CD4-positive, alpha-beta T cell (primary cell): ENCODE results near the gene EMILIN1. TPM values are rescaled to one million over a fixed set of nuclear protein-coding genes. Genes with fewer than 3 reads are reported as not detected.

Experiments
- ATAC-seq: fragments of 200-7000 bp; cut with Tn5 transposase; one replicate; pipeline ENCODE4 v1.10.0; 2022; ENCODE audit warnings: mild to moderate bottlenecking; ENCODE audit not compliant: poor library complexity
- CTCF ChIA-PET: fragments of 350-600 bp; sonication (Branson Sonifier 250); formaldehyde crosslinking; loops from one replicate; lab custom pipeline; 2021; ENCODE audit warnings: antibody characterized with exemption, inconsistent platforms; lab: Charles Lee
- POLR2A ChIA-PET: fragments of 350-600 bp; sonication (Branson Sonifier 250); formaldehyde crosslinking; loops from one replicate; lab custom pipeline; 2021; ENCODE audit warnings: antibody characterized with exemption, inconsistent platforms; lab: Charles Lee
- DNase-seq, 14 experiments: peaks; one replicate each; pipeline ENCODE4 v3.0.0-alpha.2; 2013 to 2020; ENCODE audit warnings: mixed read lengths in 2 of 14
- H3K27ac ChIP-seq, 2 donors: one replicate each; pipeline versions ENCODE4 v1.5.1 to v1.7.0; 2013; ENCODE audit warnings: low read length in 2 of 2, low read depth in 1 of 2, mild to moderate bottlenecking in 1 of 2
- H3K27me3 ChIP-seq, 2 experiments: 1 replicate in 1 of 2; 2 replicates in 1 of 2; pipeline versions ENCODE4 v1.6.1 to v1.7.0; 2013; ENCODE audit warnings: low read length in 2 of 2, control low read depth in 1 of 2, mild to moderate bottlenecking in 1 of 2, moderate library complexity in 1 of 2; ENCODE audit not compliant: insufficient read depth in 2 of 2, control insufficient read depth in 1 of 2
- H3K36me3 ChIP-seq: one replicate; pipeline ENCODE4 v1.6.1; 2013; ENCODE audit warnings: low read length, control low read depth; ENCODE audit not compliant: insufficient read depth
- H3K4me1 ChIP-seq: one replicate; pipeline ENCODE4 v1.6.1; 2013; ENCODE audit warnings: low read length, control low read depth; ENCODE audit not compliant: insufficient read depth
- H3K4me3 ChIP-seq: one replicate; pipeline ENCODE4 v1.5.1; 2013; ENCODE audit warnings: mild to moderate bottlenecking, low read length, moderate library complexity
- H3K9me3 ChIP-seq, 2 experiments: 1 replicate in 1 of 2; 2 replicates in 1 of 2; pipeline versions ENCODE4 v1.6.1 to v1.7.0; 2013; ENCODE audit warnings: low read length in 2 of 2, mild to moderate bottlenecking in 2 of 2, control low read depth in 1 of 2, moderate library complexity in 1 of 2; ENCODE audit not compliant: control insufficient read depth in 1 of 2, insufficient read depth in 1 of 2
- H3K27ac Mint-ChIP-seq: one replicate; pipeline ENCODE4 v1.8.0; 2020; ENCODE audit warnings: mixed read lengths
- H3K27me3 Mint-ChIP-seq: one replicate; pipeline ENCODE4 v1.8.0; 2021; ENCODE audit warnings: mixed read lengths
- H3K36me3 Mint-ChIP-seq: one replicate; pipeline ENCODE4 v1.8.0; 2021; ENCODE audit warnings: low read depth, mixed read lengths
- H3K4me1 Mint-ChIP-seq: one replicate; pipeline ENCODE4 v1.8.0; 2021; ENCODE audit warnings: low read depth, mixed read lengths
- H3K4me3 Mint-ChIP-seq: one replicate; pipeline ENCODE4 v1.8.0; 2020; ENCODE audit warnings: mild to moderate bottlenecking, mixed read lengths
- H3K9me3 Mint-ChIP-seq: one replicate; pipeline ENCODE4 v1.8.0; 2020; ENCODE audit warnings: mixed read lengths
- CTCF ChIP-seq: fragments of 200-600 bp; IDR thresholded peaks from one replicate; pipeline ENCODE4 v1.8.0; 2022; ENCODE audit warnings: antibody characterized with exemption, mild to moderate bottlenecking
- intact Hi-C, 2 experiments: fragments of 100-400 bp; cut with DNase I in 1 of 2; cut with micrococcal nuclease in 1 of 2; formaldehyde crosslinking; loops; one replicate each; pipeline versions ENCODE4 v1.15.1 to v1.9.0; 2023 to 2025; cut with DNase I, micrococcal nuclease
- total RNA-seq, 174 experiments: library from RNA in 2 of 174; stranded (reverse) in 2 of 174; gene quantifications; one replicate each; pipeline ENCODE4 v1.2.3 and lab custom pipeline; 2021 to 2026

The EMILIN1 gene
- total RNA-seq, 2 experiments from 2014 or later, result 0.14 to 0.25 TPM

- peak; percentile 13 for ATAC-seq
- peak in 4 of 14 experiments; percentile 20 to 47 (median 34) for DNase-seq
- ChIA-PET CTCF (interaction anchor here (0.5 to 2.6 kb wide), 6 partner anchors 10 to 170 kb away, joined by 3 to 8 read pairs (median 4); partner anchors contain the start of genes ABHD1 and AGBL5), POLR2A (interaction anchor here (1.1 to 3.8 kb wide), 6 partner anchors 9 to 82 kb away, joined by 4 to 56 read pairs (median 10); partner anchors contain the start of genes ABHD1, AGBL5, ATRAID and KHK)
- H3K4me1 ChIP-seq, result peaks cover 30% of the 10 kb centered on the region
- H3K27ac ChIP-seq, result peak overlapping the region in 1 of 2 donors; percentile 55
- H3K9me3 Mint-ChIP-seq, result no peaks in the 10 kb centered on the region
- no peak for TF ChIP-seq CTCF
- H3K27ac Mint-ChIP-seq, result peak overlapping the region; percentile 94
- intact Hi-C loops, result loop anchor here in 1 of 2 experiments (2.0 to 5.0 kb wide), 2 partner anchors 61 to 85 kb away; partner anchors contain the start of gene OST4
- peaks cover 36% of the 10 kb centered on the region for H3K36me3 ChIP-seq
- H3K36me3 Mint-ChIP-seq, result peaks cover 40% of the 10 kb centered on the region
- no peaks in the 10 kb centered on the region for H3K9me3 ChIP-seq
- H3K4me3 Mint-ChIP-seq, result peak overlapping the region; percentile 98
- no peaks in the 10 kb centered on the region for H3K27me3 ChIP-seq
- H3K4me1 Mint-ChIP-seq, result peaks cover 19% of the 10 kb centered on the region
- no peaks in the 10 kb centered on the region for H3K27me3 Mint-ChIP-seq
- peak overlapping the region; percentile 90 for H3K4me3 ChIP-seq
Measured at GRCh38 chr2:27133195-27133875, 54.9 kb downstream of the EMILIN1 start.

GRCh38 chr2:27133905-27134780, 55.7 kb downstream of the EMILIN1 start, which contains the start of gene PREB:
Gene PREB, minus strand, starts transcription at chr2:27134636. Its CDS starts 215 bp downstream, at chr2:27134421.
- Mint-ChIP-seq H3K9me3 (no peaks in the 10 kb centered on the region), H3K4me1 (peaks cover 19% of the 10 kb centered on the region), H3K36me3 (peaks cover 35% of the 10 kb centered on the region), H3K27me3 (no peaks in the 10 kb centered on the region), H3K27ac (peak within 1 kb of the TSS; percentile 94), H3K4me3 (peak within 1 kb of the TSS; percentile 98)
- no peaks in the 10 kb centered on the region for H3K27me3 ChIP-seq
- CTCF ChIA-PET, result interaction anchor here (0.5 to 2.6 kb wide), 6 partner anchors 11 to 169 kb away, joined by 3 to 8 read pairs (median 4); partner anchors contain the start of genes ABHD1 and AGBL5
- POLR2A ChIA-PET, result interaction anchor here (1.0 to 3.8 kb wide), 7 partner anchors 10 to 83 kb away, joined by 3 to 56 read pairs (median 6); partner anchors contain the start of genes ABHD1, AGBL5, ATRAID and KHK
- intact Hi-C loops, result loop anchor here (1.0 to 5.0 kb wide), 7 partner anchors 11 to 101 kb away; partner anchors contain the start of genes ABHD1 (in 2 of the 2), ATRAID (in 2 of the 2), SLC5A6 (in 2 of the 2) and KHK (in 1 of the 2)
- H3K4me3 ChIP-seq, result peak within 1 kb of the TSS; percentile 90
- peaks cover 30% of the 10 kb centered on the region for H3K4me1 ChIP-seq
- peaks cover 36% of the 10 kb centered on the region for H3K36me3 ChIP-seq
- ATAC-seq (peak; percentile 97), DNase-seq (peak; percentile 94 to 99 (median 98))
- peak within 1 kb of the TSS; percentile 55 to 79 for H3K27ac ChIP-seq
- no peak for TF ChIP-seq CTCF
- H3K9me3 ChIP-seq, result no peaks in the 10 kb centered on the region
